GM18507 (cell line): ENCODE results near the gene ABCA1.

Source experiments
- DNase-seq: peaks from one replicate; pipeline ENCODE4 v3.0.0; 2011; ENCODE audit warnings: low read depth; ENCODE audit not compliant: insufficient read length; ENCODE audit errors: extremely low spot score
- FAIRE-seq: peaks from 2 replicates; lab custom pipeline; 2011; peaks lifted over from hg19 to GRCh38; lab: Jason Lieb, UNC

ABCA1 gene

DNA sequence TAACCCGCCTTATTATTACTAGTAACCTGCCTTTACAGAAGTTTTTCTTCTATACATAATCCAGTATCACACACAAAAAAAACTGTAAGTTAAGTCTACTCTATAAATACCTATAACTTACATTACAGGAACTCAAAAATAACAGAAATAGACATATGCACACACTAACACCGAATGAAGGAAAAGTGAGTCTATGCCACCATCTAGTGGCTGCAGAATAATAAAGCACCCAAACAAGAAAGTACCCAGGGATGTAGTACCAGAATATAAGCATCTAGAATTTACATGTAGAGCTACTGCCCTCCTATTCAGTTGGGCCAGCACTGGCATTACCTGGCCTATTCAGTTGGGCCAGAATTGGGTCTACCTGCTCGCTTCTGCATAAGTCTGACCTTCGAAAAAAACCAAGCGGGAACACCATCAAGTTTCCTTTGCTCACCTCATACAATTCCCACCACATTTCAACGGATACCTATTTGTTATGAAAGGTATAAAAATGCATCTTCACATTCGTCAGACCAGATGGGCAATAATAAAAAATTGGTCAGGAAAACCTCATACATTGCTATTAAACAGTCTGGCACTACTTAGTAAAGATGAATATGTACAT lies 184.5 kb downstream of the ABCA1 start:
- DNase-seq: no peak
- peak; percentile 75 for FAIRE-seq

DNA sequence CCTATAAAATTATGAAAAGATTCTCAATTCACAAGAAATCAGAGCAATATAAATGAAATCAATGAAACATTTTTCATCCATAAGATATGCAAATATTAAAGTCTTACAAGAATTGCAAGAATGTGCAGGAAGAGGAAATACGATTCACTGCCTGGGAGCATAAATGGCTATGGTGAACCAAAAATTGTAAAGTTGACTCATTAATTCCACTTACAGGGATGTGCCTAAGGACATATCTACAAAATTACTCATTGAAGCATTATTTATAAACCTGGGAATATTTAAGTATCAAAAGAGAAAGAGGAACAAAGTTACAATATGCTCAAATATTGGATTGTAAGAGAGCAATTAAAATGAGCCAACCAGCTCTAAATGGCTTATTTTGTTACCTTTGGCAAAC lies 187.3 kb downstream of the ABCA1 start:
- DNase-seq (no peak), FAIRE-seq (peak; percentile 49)

DNA sequence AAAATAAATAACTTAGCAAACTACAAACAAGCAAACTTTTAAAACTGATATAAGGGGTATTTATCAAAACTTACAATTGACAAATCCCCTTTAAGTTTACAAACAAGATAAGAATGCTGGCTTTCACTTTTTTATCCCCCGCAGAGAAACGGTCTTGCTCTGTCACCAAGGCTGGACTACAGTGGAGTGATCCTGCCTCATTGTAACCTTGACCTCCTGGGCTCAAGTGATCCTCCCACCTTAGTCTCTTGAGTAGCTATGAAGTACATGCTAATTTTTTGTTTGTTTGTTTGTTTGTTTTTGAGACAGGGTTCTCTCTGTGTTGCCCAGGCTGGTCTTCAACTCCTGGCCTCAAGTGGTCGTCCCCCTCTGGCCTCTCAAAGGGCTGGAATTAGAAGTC lies 189.5 kb downstream of the ABCA1 start:
- FAIRE-seq (no peak), DNase-seq (no peak)
